Activated naive CD4-positive, alpha-beta T cell treated with anti-CD3 and anti-CD28 coated beads, Interleukin-2, amount 10 ng/mL, durations not matched to agents 7 days and 5 days (primary cell): ENCODE results near the gene CTSO.
"Not testable (repeated sequence)": the region's sequence is repeated elsewhere in the genome, so short reads cannot be mapped to it uniquely, and the experiment has no call there.

Experiments
- CTCF ChIA-PET: fragments of 350-600 bp; sonication (Branson Sonifier 250); formaldehyde crosslinking; loops from one replicate; lab custom pipeline; 2021; ENCODE audit warnings: antibody characterized with exemption; lab: Charles Lee
- DNase-seq: peaks from one replicate; pipeline ENCODE4 v3.0.0-alpha.2; 2020
- H3K27ac Mint-ChIP-seq: one replicate; pipeline ENCODE4 v1.8.0; 2021; ENCODE audit warnings: mild to moderate bottlenecking, moderate library complexity, mixed read lengths
- H3K27me3 Mint-ChIP-seq: one replicate; pipeline ENCODE4 v1.8.0; 2021; ENCODE audit warnings: mild to moderate bottlenecking, mixed read lengths
- H3K36me3 Mint-ChIP-seq: one replicate; pipeline ENCODE4 v1.8.0; 2021; ENCODE audit warnings: mixed read lengths
- H3K4me1 Mint-ChIP-seq: one replicate; pipeline ENCODE4 v1.8.0; 2021; ENCODE audit warnings: mixed read lengths
- H3K4me3 Mint-ChIP-seq: one replicate; pipeline ENCODE4 v1.8.0; 2021; ENCODE audit warnings: mild to moderate bottlenecking, moderate library complexity, mixed read lengths
- H3K9me3 Mint-ChIP-seq: one replicate; pipeline ENCODE4 v1.8.0; 2021; ENCODE audit warnings: mixed read lengths

The CTSO gene

DNA sequence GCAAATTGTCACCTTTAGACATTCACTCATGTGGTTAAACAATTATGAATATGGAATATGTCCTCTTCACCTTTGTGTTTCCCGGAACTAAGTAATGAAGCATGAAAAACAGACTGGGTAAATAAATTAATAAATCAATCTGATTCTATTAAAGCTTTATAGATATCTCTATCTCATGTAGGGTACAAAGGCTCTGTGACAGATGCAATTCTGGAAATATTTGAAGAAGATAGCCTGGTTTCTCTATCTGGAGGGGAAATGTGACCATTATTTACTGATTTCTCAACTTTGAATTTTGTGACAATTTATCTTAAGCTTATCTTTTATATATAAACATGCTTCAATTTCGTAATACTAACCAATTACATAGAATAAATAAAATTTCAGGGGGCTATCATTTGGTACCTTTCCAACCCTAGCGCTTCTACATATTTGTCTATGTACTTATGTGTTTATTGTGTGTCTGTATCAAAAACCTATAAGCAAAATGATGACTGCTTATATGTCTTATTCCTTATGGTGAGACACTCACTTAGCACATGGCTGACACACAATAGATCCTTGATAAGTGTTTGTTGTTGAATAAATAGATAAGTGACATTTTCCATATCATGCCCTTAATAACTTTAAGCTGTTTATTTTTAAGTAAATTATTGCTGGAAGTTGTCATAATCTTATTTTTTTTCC, 9.9 kb downstream of the CTSO start:
- CTCF ChIA-PET: interaction anchor here (1.9 kb wide), 1 partner anchor 9 kb away, joined by 14 read pairs; no protein-coding TSS in a partner anchor
- H3K36me3 Mint-ChIP-seq: no peaks in the 10 kb centered on the region
- no peak overlapping the region for H3K4me3 Mint-ChIP-seq
- DNase-seq: no peak
- H3K27me3 Mint-ChIP-seq: no peaks in the 10 kb centered on the region
- H3K27ac Mint-ChIP-seq: no peak overlapping the region
- H3K4me1 Mint-ChIP-seq: no peaks in the 10 kb centered on the region
- no peaks in the 10 kb centered on the region for H3K9me3 Mint-ChIP-seq

- Mint-ChIP-seq H3K9me3 (no peaks in the 10 kb centered on the region), H3K27me3 (no peaks in the 10 kb centered on the region), H3K4me1 (no peaks in the 10 kb centered on the region), H3K36me3 (no peaks in the 10 kb centered on the region), H3K27ac (no peak overlapping the region), H3K4me3 (no peak overlapping the region)
- CTCF ChIA-PET: interaction anchor here (1.4 kb wide), 1 partner anchor 10 kb away, joined by 4 read pairs; no protein-coding TSS in a partner anchor
- DNase-seq: no peak
These were observed 11.8 kb downstream of the CTSO start for GRCh38 chr4:155941820-155942219.

DNA sequence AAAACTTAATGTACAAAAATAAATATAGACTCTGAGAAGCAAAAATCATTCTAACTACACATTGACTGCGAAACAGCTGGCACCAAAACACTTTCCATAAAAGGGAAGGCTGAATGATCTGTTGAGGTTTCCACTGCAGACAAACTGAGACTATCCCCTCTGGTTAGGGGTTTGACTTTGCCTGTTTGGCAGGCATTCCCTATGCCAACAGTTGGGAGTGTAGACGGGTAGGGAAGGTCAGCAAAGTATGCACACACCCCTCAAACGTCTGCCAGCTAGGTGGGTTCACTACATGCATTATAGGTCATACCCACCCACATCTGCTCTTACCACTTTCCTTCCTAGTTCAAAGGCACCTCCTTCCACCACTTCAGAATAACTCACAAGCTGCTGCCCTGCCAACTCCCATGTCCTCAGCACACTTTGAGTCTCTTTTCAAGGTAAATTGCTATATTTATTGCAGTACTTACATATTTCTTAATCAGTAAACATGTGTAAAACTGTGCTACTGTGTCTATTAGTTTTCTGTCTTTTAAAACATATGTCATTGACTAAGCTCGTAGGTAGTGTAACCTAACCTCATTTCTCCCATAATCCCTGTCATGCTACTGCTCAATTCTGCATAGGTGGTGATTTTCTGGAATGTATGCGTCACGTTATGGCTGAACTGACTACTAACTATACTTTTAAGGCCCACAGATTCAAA, 12.4 kb downstream of the CTSO start:
- Mint-ChIP-seq H3K4me3 (no peak overlapping the region), H3K4me1 (no peaks in the 10 kb centered on the region), H3K27ac (no peak overlapping the region), H3K27me3 (no peaks in the 10 kb centered on the region), H3K9me3 (no peaks in the 10 kb centered on the region), H3K36me3 (no peaks in the 10 kb centered on the region)
- CTCF ChIA-PET: interaction anchor here (1.4 kb wide), 1 partner anchor 10 kb away, joined by 4 read pairs; no protein-coding TSS in a partner anchor
- DNase-seq: no peak

GRCh38 chr4:155935389-155935986, 18.2 kb downstream of the CTSO start:
- DNase-seq: no peak
- no peak overlapping the region for H3K4me3 Mint-ChIP-seq
- no peaks in the 10 kb centered on the region for H3K36me3 Mint-ChIP-seq
- CTCF ChIA-PET: no interaction called here
- no peaks in the 10 kb centered on the region for H3K4me1 Mint-ChIP-seq
- H3K9me3 Mint-ChIP-seq: no peaks in the 10 kb centered on the region
- H3K27ac Mint-ChIP-seq: no peak overlapping the region
- H3K27me3 Mint-ChIP-seq: no peaks in the 10 kb centered on the region

GRCh38 chr4:155934634-155935033, 19.0 kb downstream of the CTSO start:
- H3K9me3 Mint-ChIP-seq, H3K27ac Mint-ChIP-seq, DNase-seq, CTCF ChIA-PET, H3K36me3 Mint-ChIP-seq, H3K4me1 Mint-ChIP-seq, H3K27me3 Mint-ChIP-seq, H3K4me3 Mint-ChIP-seq: not testable (repeated sequence)

DNA sequence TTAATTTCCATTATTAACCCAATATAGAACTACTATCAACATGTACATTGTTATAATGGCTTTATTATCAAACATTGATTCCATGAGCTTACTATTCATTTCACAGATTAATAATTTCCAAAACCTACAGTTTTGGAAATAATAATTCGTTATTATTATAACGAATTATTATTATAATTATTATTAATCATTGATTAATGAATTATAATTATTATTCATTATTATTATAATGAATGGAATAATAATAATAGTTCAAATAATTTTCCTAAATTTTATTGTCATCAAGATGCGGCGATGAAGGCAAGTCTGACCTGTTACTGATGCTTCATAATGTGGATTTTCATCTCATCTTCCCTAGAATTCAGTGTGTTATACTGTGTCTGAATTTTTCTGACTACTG, 22.0 kb downstream of the CTSO start:
- no peak for DNase-seq
- H3K36me3 Mint-ChIP-seq: no peaks in the 10 kb centered on the region
- H3K27ac Mint-ChIP-seq: no peak overlapping the region
- no peaks in the 10 kb centered on the region for H3K4me1 Mint-ChIP-seq
- CTCF ChIA-PET: no interaction called here
- H3K4me3 Mint-ChIP-seq: no peak overlapping the region
- no peaks in the 10 kb centered on the region for H3K27me3 Mint-ChIP-seq
- H3K9me3 Mint-ChIP-seq: no peaks in the 10 kb centered on the region

DNA sequence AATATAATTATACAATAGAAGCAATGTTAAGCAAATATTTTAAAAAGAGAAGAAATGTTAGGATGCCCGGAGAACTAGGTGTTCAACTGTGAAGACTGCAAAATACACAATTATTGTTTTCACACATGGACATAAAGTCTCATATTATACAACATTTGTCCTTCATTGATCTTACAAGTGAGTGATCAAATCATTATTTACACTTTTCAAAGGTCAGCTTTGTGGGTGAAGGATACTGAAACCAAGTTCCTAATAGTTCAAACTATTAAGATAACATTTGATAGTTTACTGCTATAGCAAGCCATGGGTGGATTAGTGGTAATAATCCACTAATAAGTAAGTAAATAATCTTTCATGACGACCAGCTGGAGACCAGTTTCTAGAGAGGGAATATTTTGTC, 23.3 kb downstream of the CTSO start:
- Mint-ChIP-seq H3K9me3 (no peaks in the 10 kb centered on the region), H3K36me3 (no peaks in the 10 kb centered on the region), H3K4me3 (no peak overlapping the region), H3K27me3 (no peaks in the 10 kb centered on the region), H3K27ac (no peak overlapping the region), H3K4me1 (no peaks in the 10 kb centered on the region)
- no peak for DNase-seq
- CTCF ChIA-PET: no interaction called here

- Mint-ChIP-seq H3K27me3 (no peaks in the 10 kb centered on the region), H3K27ac (no peak overlapping the region), H3K9me3 (no peaks in the 10 kb centered on the region), H3K4me1 (no peaks in the 10 kb centered on the region), H3K36me3 (no peaks in the 10 kb centered on the region), H3K4me3 (no peak overlapping the region)
- no peak for DNase-seq
- CTCF ChIA-PET: no interaction called here
These were observed 23.8 kb downstream of the CTSO start for GRCh38 chr4:155929833-155930232.

DNA sequence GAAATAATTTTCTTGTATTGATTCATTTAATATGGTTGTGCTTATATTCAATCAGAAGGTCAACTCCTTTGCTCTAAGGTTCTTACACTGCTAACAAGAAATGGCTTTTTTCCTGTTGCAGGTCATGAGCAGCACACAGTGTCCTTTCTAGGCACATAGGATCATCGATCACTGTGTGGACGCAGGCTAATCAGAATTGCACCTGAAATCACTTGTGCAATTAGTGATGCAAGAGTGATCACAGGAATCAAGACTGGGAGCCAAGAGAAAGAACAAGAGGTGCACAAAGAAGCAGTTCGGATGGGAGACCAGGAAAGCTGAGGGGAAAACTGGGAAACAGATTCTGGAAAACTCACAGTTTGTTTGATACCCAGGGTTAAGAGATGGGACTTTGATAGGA, 29.0 kb downstream of the CTSO start:
- Mint-ChIP-seq H3K4me3 (no peak overlapping the region), H3K9me3 (no peaks in the 10 kb centered on the region), H3K36me3 (no peaks in the 10 kb centered on the region), H3K27ac (no peak overlapping the region), H3K27me3 (no peaks in the 10 kb centered on the region), H3K4me1 (no peaks in the 10 kb centered on the region)
- CTCF ChIA-PET: no interaction called here
- no peak for DNase-seq

DNA sequence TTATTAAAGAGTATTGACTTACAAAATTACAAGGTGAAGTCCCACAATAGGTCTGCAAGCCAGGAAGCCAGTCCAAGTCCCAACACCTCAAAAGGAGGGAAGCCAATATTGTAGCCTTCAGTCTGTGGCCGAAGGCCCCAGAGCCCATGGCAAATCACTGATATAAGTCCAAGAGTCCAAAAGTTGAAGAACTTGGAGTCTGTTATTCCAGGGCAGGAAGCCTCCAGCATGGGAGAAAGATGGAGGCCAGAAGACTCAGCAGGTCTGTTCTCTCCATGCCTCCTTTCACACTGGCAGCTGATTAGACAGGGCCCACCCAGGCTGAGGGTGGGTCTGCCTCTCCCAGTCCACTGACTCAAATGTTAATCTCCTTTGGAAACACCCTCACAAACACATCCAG, 32.1 kb downstream of the CTSO start:
- H3K27ac Mint-ChIP-seq: no peak overlapping the region
- H3K27me3 Mint-ChIP-seq: no peaks in the 10 kb centered on the region
- H3K4me1 Mint-ChIP-seq: no peaks in the 10 kb centered on the region
- no peak overlapping the region for H3K4me3 Mint-ChIP-seq
- no peak for DNase-seq
- H3K9me3 Mint-ChIP-seq: no peaks in the 10 kb centered on the region
- no peaks in the 10 kb centered on the region for H3K36me3 Mint-ChIP-seq
- CTCF ChIA-PET: no interaction called here

DNA sequence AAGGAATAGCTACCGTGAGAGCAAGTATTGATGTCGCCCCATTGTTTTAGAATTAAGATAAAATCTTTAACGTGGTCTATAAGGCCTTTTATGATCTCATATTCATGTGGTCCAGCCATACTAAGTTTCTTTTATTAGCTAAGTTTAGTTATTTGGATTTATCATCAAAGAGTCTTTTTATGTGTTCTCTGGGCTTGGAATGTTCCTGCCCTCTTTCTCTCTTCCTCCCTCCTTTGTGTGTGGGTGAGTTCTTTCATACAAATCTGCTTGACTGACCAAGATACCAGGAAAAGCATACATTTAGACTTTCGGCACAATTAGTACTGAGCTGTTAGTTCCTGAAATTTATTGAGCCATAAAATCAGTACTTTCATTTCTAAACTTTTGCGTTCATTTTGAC, 38.9 kb downstream of the CTSO start:
- Mint-ChIP-seq H3K27ac (no peak overlapping the region), H3K27me3 (no peaks in the 10 kb centered on the region), H3K4me1 (peaks cover 6% of the 10 kb centered on the region), H3K4me3 (no peak overlapping the region), H3K9me3 (no peaks in the 10 kb centered on the region), H3K36me3 (no peaks in the 10 kb centered on the region)
- CTCF ChIA-PET: no interaction called here
- no peak for DNase-seq

- DNase-seq: no peak
- Mint-ChIP-seq H3K4me1 (peaks cover 6% of the 10 kb centered on the region), H3K27ac (no peak overlapping the region), H3K36me3 (no peaks in the 10 kb centered on the region), H3K4me3 (no peak overlapping the region), H3K9me3 (no peaks in the 10 kb centered on the region), H3K27me3 (peaks cover 4% of the 10 kb centered on the region)
- CTCF ChIA-PET: no interaction called here
These were observed 41.8 kb downstream of the CTSO start for GRCh38 chr4:155911905-155912304.

DNA sequence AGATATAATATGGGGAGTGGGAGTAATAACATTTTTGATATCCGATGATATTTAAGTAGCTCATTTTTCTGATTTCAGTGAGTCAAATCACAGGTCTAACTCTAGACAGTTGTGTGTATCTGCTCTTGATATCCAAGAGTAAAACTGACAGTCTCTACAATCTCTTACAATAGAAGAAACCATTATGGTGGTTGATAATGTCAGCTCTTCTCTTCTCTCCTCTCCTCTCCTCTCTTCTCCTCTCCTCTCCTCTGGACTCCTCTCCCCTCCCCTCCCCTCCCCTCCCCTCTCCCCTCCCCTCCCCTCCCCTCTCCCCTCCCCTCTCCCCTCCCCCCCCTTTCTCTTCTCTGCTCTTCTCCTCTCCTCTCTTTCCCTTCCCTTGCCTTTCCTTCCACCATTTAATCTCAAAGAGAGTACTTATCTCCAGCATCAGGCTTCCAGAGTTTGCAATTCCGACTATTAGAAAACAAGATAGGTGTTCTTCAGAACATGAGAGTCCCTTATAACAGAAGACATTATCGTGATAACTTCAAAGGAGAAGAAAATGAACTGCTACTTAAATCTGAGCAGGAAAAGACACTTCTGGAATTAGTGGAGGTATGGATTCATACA, 43.9 kb downstream of the CTSO start:
- Mint-ChIP-seq H3K4me1 (peaks cover 6% of the 10 kb centered on the region), H3K27me3 (peaks cover 4% of the 10 kb centered on the region), H3K36me3 (no peaks in the 10 kb centered on the region), H3K27ac (no peak overlapping the region), H3K4me3 (no peak overlapping the region), H3K9me3 (no peaks in the 10 kb centered on the region)
- CTCF ChIA-PET: no interaction called here
- DNase-seq: no peak

- CTCF ChIA-PET: no interaction called here
- Mint-ChIP-seq H3K36me3 (no peaks in the 10 kb centered on the region), H3K27me3 (peaks cover 4% of the 10 kb centered on the region), H3K9me3 (no peaks in the 10 kb centered on the region), H3K27ac (no peak overlapping the region), H3K4me1 (peaks cover 6% of the 10 kb centered on the region), H3K4me3 (no peak overlapping the region)
- DNase-seq: no peak
These were observed 45.2 kb downstream of the CTSO start for GRCh38 chr4:155908187-155909139.
